Measurements from ENCODE around the gene VIP. TPM values are rescaled to one million over a fixed set of nuclear protein-coding genes. Genes with fewer than 3 reads are reported as not detected.

Gene VIP
- total RNA-seq, 1 donor from 2014 or later, result not detected

DNA sequence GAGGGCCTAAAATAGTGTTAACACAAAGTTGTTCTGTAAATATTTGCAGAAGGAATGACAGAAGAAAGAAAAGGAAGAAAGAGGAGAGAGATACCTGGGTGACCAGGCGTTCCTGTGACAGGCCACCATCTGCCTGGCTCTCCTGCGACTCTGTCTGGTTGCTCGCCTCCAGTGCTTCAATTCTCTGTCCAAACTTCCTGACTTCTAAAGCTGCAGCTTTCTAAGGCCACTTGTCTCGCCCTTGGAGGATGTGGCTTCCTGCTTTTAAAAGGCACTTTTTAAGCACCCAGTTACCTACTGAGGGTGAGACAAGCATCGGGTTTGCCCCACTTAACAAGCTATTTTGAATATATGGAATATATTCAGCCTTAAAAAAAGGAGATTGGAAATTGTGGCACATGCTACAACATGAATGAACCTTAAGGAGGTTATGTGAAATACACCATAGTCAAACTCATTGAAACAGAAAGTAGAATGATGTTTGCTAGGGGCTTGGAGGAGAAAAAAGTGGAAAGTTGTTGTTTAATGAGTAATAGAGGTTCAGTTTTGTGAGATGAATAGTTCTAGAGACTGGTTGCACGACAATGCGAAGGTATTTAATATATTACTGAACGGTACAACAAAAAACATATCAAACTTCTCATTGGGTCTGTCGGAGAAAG, 32.8 kb downstream of the VIP start:
- Histone ChIP-seq H3K27ac (no peak overlapping the region), H3K36me3 (no peaks in the 10 kb centered on the region), H3K4me1 (no peaks in the 10 kb centered on the region), H3K27me3 (no peaks in the 10 kb centered on the region), H3K9me3 (no peaks in the 10 kb centered on the region), H3K4me3 (no peak overlapping the region)
- DNase-seq (ENCODE audit: low spot score in 2 of 2), result no peak
- TF ChIP-seq, protein P1, sequence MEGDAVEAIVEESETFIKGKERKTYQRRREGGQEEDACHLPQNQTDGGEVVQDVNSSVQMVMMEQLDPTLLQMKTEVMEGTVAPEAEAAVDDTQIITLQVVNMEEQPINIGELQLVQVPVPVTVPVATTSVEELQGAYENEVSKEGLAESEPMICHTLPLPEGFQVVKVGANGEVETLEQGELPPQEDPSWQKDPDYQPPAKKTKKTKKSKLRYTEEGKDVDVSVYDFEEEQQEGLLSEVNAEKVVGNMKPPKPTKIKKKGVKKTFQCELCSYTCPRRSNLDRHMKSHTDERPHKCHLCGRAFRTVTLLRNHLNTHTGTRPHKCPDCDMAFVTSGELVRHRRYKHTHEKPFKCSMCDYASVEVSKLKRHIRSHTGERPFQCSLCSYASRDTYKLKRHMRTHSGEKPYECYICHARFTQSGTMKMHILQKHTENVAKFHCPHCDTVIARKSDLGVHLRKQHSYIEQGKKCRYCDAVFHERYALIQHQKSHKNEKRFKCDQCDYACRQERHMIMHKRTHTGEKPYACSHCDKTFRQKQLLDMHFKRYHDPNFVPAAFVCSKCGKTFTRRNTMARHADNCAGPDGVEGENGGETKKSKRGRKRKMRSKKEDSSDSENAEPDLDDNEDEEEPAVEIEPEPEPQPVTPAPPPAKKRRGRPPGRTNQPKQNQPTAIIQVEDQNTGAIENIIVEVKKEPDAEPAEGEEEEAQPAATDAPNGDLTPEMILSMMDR (IDR thresholded peaks at IDR 0.05), result no peak
- intact Hi-C loops (cut with DNase I), result no loop called here

DNA sequence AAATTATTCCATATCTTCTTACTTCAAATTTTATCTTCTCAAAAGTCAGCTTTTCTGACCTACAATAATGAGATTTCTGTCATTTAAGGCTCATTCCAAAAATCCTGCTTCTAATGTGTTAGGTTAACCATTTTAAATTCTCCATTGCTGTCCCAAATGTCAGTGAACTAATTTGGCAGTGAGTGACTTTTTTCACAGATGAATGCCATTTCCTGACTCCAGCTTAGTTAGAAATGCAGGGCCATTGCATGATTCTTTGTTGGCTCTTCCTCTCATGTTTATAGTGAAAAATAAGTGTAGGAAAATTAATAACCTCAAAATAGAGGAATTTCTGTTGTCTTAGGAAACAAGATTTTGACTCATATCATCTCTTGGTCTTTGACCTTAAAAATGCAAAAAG, 44.1 kb downstream of the VIP start:
- H3K27me3 ChIP-seq, result no peaks in the 10 kb centered on the region
- no peaks in the 10 kb centered on the region for H3K36me3 ChIP-seq
- TF ChIP-seq, protein P1 (IDR thresholded peaks at IDR 0.05), result no peak
- no peak overlapping the region for H3K27ac ChIP-seq
- H3K4me3 ChIP-seq, result no peak overlapping the region
- H3K9me3 ChIP-seq, result no peaks in the 10 kb centered on the region
- no peak for DNase-seq (ENCODE audit: low spot score in 2 of 2)
- intact Hi-C loops (cut with DNase I), result no loop called here
- no peaks in the 10 kb centered on the region for H3K4me1 ChIP-seq

DNA sequence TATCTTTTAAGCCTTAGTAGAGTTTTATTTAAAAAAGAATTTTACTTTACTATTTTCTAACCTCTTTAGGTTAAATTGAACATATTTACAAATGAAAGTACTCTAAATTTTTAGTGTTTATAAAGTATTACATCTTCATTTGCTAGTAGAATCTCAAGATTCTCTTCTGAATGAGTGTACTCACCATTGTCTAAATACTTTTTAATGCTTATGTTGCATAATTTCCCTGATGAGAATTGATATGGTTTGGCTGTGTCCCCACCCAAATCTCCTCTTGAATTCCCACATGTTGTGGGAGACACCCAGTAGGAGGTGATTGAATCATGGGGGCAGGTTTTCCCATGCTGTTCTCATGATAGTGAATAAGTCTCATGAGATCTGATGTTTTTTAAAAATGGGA, 53.6 kb downstream of the VIP start:
- no peaks in the 10 kb centered on the region for H3K4me1 ChIP-seq
- intact Hi-C loops (cut with DNase I), result no loop called here
- H3K9me3 ChIP-seq, result peaks cover 0 to 4% of the 10 kb centered on the region in 2 donors
- H3K27ac ChIP-seq, result no peak overlapping the region
- no peak for DNase-seq (ENCODE audit: low spot score in 2 of 2)
- no peaks in the 10 kb centered on the region for H3K36me3 ChIP-seq
- H3K27me3 ChIP-seq, result no peaks in the 10 kb centered on the region
- no peak overlapping the region for H3K4me3 ChIP-seq
- TF ChIP-seq, protein P1 (IDR thresholded peaks at IDR 0.05), result no peak

Other genes starting within 250 kb of the VIP start
- gene SYNE1, start 113.4 kb upstream of the VIP start, total RNA-seq, result 233 TPM
- gene MYCT1, start 52.9 kb upstream of the VIP start, total RNA-seq, result 15.6 TPM
- not detected for gene FBXO5, start 232.2 kb downstream of the VIP start, total RNA-seq